Hepatocyte (in vitro differentiated cells): ENCODE measurements around the gene HAT1.

Source experiments
- CTCF ChIP-seq: fragments of 200-600 bp; sonication (generic); IDR thresholded peaks from 2 replicates; pipeline ENCODE4 v1.5.1; 2016; ENCODE audit warnings: antibody characterized with exemption, mild to moderate bottlenecking; ENCODE audit not compliant: poor library complexity
- EZH2 ChIP-seq: fragments of 200-600 bp; sonication (generic); IDR thresholded peaks from 2 replicates; pipeline ENCODE4 v1.6.1; 2016; ENCODE audit warnings: antibody characterized with exemption, mild to moderate bottlenecking, borderline replicate concordance
- EZH2phosphoT487 ChIP-seq: fragments of 200-600 bp; sonication (generic); IDR thresholded peaks from one replicate; pipeline ENCODE4 v1.6.1; 2018; ENCODE audit warnings: antibody characterized with exemption, mild to moderate bottlenecking, low read depth, moderate library complexity; ENCODE audit not compliant: unreplicated experiment, severe bottlenecking

GRCh38 chr2:171910494-171910893 is 11.8 kb upstream of the HAT1 start:
- TF ChIP-seq CTCF, result no peak
- TF ChIP-seq EZH2, result no peak
- TF ChIP-seq EZH2phosphoT487, result no peak
